A549 (cell line): ENCODE results near the gene ECPAS. TPM values are rescaled to one million over a fixed set of nuclear protein-coding genes. Genes with fewer than 3 reads are reported as not detected.

Experiments
- ATAC-seq, 2 experiments: fragments of 200-7000 bp in 1 of 2; fragments of >200 bp in 1 of 2; cut with Nextera tagmentation in 1 of 2; cut with Tn5 transposase in 1 of 2; 3 replicates each; pipeline versions ENCODE4 v1.8.0 to v1.9.1; 2018 to 2020; ENCODE audit warnings: mild to moderate bottlenecking in 1 of 2, moderate library complexity in 1 of 2
- CTCF ChIA-PET: fragments of 300-600 bp; sonication (Branson Sonifier 250); formaldehyde crosslinking; extraction: SDS; loops from one replicate; lab custom pipeline; 2021; ENCODE audit warnings: antibody characterized with exemption, inconsistent platforms; lab: Yijun Ruan, JAX
- POLR2A ChIA-PET: fragments of 350-600 bp; formaldehyde crosslinking; extraction: SDS; loops from one replicate; lab custom pipeline; 2021; ENCODE audit warnings: antibody characterized with exemption, inconsistent platforms; lab: Yijun Ruan, JAX
- DNase-seq, 2 experiments: peaks; one replicate each; pipeline versions ENCODE4 v3.0.0 to v3.0.0-alpha.2; 2011 to 2016; ENCODE audit warnings: low read depth in 1 of 2, low spot score in 1 of 2
- FAIRE-seq: peaks from 2 replicates; lab custom pipeline; 2011; peaks lifted over from hg19 to GRCh38; lab: Jason Lieb, UNC
- H3K27ac ChIP-seq, 2 experiments: fragments of >200 bp; sonication (Bioruptor Twin); formaldehyde crosslinking; 3 replicates each; pipeline ENCODE4 v1.5.1; 2016 to 2017
- H3K4me1 ChIP-seq: fragments of >200 bp; sonication (Bioruptor Twin); formaldehyde crosslinking; 3 replicates; pipeline ENCODE4 v1.6.1; 2016
- H3K4me2 ChIP-seq: fragments of >200 bp; sonication (Bioruptor Twin); formaldehyde crosslinking; 3 replicates; pipeline ENCODE4 v1.6.1; 2016
- H3K4me3 ChIP-seq: fragments of >200 bp; sonication (Bioruptor Twin); formaldehyde crosslinking; 3 replicates; pipeline ENCODE4 v1.5.1; 2016
- H3K9me3 ChIP-seq: fragments of >200 bp; sonication (Bioruptor Twin); formaldehyde crosslinking; 3 replicates; pipeline ENCODE4 v1.6.1; 2016
- CBX2 ChIP-seq: fragments of 200-600 bp; sonication (generic); IDR thresholded peaks from 2 replicates; pipeline ENCODE4 v1.6.1; 2016; ENCODE audit warnings: low read depth, mild to moderate bottlenecking, borderline replicate concordance
- EP300 ChIP-seq, 2 experiments: fragments of >200 bp; sonication (Bioruptor Twin); formaldehyde crosslinking; IDR thresholded peaks; 2 replicates in 1 of 2; 3 replicates in 1 of 2; pipeline ENCODE4 v1.6.1; 2016 to 2017
- ESRRA ChIP-seq: fragments of 150-350 bp; IDR thresholded peaks from 2 replicates; pipeline ENCODE4 v1.6.1; 2014; ENCODE audit warnings: mild to moderate bottlenecking, low read length, borderline replicate concordance
- FOSB ChIP-seq: fragments of 250-450 bp; sonication (Bioruptor Pico); IDR thresholded peaks from 2 replicates; pipeline ENCODE4 v1.5.0; 2020; ENCODE audit warnings: mild to moderate bottlenecking, moderate library complexity
- GATA3 ChIP-seq: IDR thresholded peaks from 2 replicates; pipeline ENCODE4 v1.6.1; 2012; ENCODE audit warnings: borderline replicate concordance
- HEYL ChIP-seq: fragments of 250-450 bp; sonication (Bioruptor Pico); IDR thresholded peaks from 2 replicates; pipeline ENCODE4 v1.8.0; 2021; ENCODE audit warnings: mild to moderate bottlenecking, moderate library complexity
- HOXA7 ChIP-seq: fragments of 250-450 bp; sonication (Bioruptor Pico); IDR thresholded peaks from 2 replicates; pipeline ENCODE4 v1.5.0; 2020; ENCODE audit warnings: mild to moderate bottlenecking, moderate library complexity
- HOXB13 ChIP-seq: fragments of 250-450 bp; sonication (Bioruptor Pico); IDR thresholded peaks from 2 replicates; pipeline ENCODE4 v1.5.0; 2020; ENCODE audit warnings: low read depth, mild to moderate bottlenecking, moderate library complexity
- JUNB ChIP-seq: fragments of >200 bp; sonication (Bioruptor Twin); formaldehyde crosslinking; IDR thresholded peaks from 2 replicates; pipeline ENCODE4 v1.6.1; 2016
- MYC ChIP-seq: IDR thresholded peaks from 2 replicates; pipeline ENCODE4 v1.6.1; 2012; ENCODE audit warnings: mild to moderate bottlenecking, inconsistent platforms, low read length, improper control_type of control experiment, borderline replicate concordance
- NFE2L2 ChIP-seq: fragments of 150-350 bp; conservative IDR thresholded peaks from 2 replicates; pipeline ENCODE4 v1.6.1; 2014; ENCODE audit warnings: low read length
- NPAS2 ChIP-seq: fragments of 250-450 bp; sonication (Bioruptor Pico); IDR thresholded peaks from 2 replicates; pipeline ENCODE4 v1.8.0; 2022; ENCODE audit warnings: mild to moderate bottlenecking, moderate library complexity, borderline replicate concordance
- NR3C1 ChIP-seq: fragments of >200 bp; sonication (Bioruptor Twin); formaldehyde crosslinking; IDR thresholded peaks from 3 replicates; pipeline ENCODE4 v1.6.1; 2017
- RARB ChIP-seq: fragments of 250-450 bp; sonication (Bioruptor Pico); IDR thresholded peaks from 2 replicates; pipeline ENCODE4 v1.8.0; 2021; ENCODE audit warnings: mild to moderate bottlenecking, moderate library complexity
- RFX5 ChIP-seq: fragments of 450-650 bp; IDR thresholded peaks from 2 replicates; pipeline ENCODE4 v1.7.1; 2014; ENCODE audit warnings: antibody characterized with exemption, mild to moderate bottlenecking, moderate library complexity
- SMC3 ChIP-seq: fragments of >200 bp; sonication (Bioruptor Twin); formaldehyde crosslinking; IDR thresholded peaks from 3 replicates; pipeline ENCODE4 v1.6.1; 2018; ENCODE audit warnings: inconsistent platforms
- SREBF2 ChIP-seq: fragments of 450-650 bp; IDR thresholded peaks from 2 replicates; pipeline ENCODE4 v1.6.1; 2014; ENCODE audit warnings: mild to moderate bottlenecking, moderate library complexity
- ZC3H11A ChIP-seq: fragments of 450-650 bp; IDR thresholded peaks from 2 replicates; pipeline ENCODE4 v1.6.1; 2014; ENCODE audit warnings: antibody characterized with exemption, mild to moderate bottlenecking
- ZFP36 ChIP-seq: fragments of 450-650 bp; IDR thresholded peaks from 2 replicates; pipeline ENCODE4 v1.6.1; 2014; ENCODE audit warnings: borderline replicate concordance; ENCODE audit not compliant: partially characterized antibody
- ZSCAN20 ChIP-seq: fragments of 250-450 bp; sonication (Bioruptor Pico); IDR thresholded peaks from 2 replicates; pipeline ENCODE4 v1.8.0; 2022; ENCODE audit warnings: mild to moderate bottlenecking, moderate library complexity
- WGBS: methylation state at CpG from one replicate; pipeline ENCODE4 v1.1.6; 2017; ENCODE audit errors: missing lambda C conversion rate; 5-methylcytosine and 5-hydroxymethylcytosine counted together
- polyA plus RNA-seq, 4 experiments: library from polyadenylated mRNA; depleted of rRNA in 3 of 4; stranded (reverse); fragments of >200 nt; fragmentation: RNase III in 1 of 4; extraction: RNeasy Plus Mini Kit Qiagen cat#74134 plus additional on column Dnase treatment in 1 of 4; gene quantifications; 2 replicates in 3 of 4; 3 replicates in 1 of 4; pipeline ENCODE4 v1.2.3, GENCODE V29; 2011 to 2017
- TF ChIP-seq, protein P1 (sequence below): IDR thresholded peaks from 2 replicates; pipeline ENCODE4 v1.6.1; 2012
- TF ChIP-seq, protein P2 (sequence below): fragments of 150-350 bp; IDR thresholded peaks from 2 replicates; pipeline ENCODE4 v1.6.1; 2014; ENCODE audit warnings: low read depth, mild to moderate bottlenecking, low read length
- TF ChIP-seq, protein P3 (sequence below): IDR thresholded peaks from 2 replicates; pipeline ENCODE4 v1.6.1; 2012
- TF ChIP-seq, protein P4 (sequence below): fragments of 200-600 bp; sonication (generic); IDR thresholded peaks from 2 replicates; pipeline ENCODE4 v1.6.1; 2016; ENCODE audit warnings: antibody characterized with exemption, mild to moderate bottlenecking, moderate library complexity
- TF ChIP-seq, protein P5 (sequence below): fragments of >200 bp; sonication (Bioruptor Twin); formaldehyde crosslinking; IDR thresholded peaks from 3 replicates; pipeline ENCODE4 v1.6.1; 2016

Gene ECPAS
- polyA plus RNA-seq, 2 of the 4 experiments (the other 2 are of a cell fraction), result 40.1 to 73.6 TPM

DNA sequence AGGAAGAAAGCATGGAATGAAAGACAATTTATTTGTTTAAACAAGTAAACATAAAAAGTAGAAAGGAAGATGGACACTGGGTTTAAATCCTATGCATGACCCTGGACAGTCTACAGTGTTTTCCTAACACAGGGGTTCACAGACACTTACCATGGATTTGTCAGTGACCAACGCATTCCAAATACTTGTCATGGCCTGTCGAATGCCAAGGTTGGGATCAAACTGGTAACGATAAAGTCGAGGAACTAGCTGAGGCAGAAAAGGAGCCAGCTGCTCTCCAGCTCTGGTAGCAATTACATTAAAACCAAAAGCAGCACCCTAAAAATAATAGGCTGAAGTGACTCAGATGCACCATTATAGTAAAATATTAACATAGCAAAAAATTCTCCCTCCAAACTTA lies 94.8 kb downstream of the ECPAS start:
- DNase-seq (no peak), ATAC-seq (no peak), FAIRE-seq (no peak)
- Histone ChIP-seq H3K27ac (no peak overlapping the region), H3K4me2 (no peak overlapping the region), H3K4me3 (no peak overlapping the region), H3K4me1 (no peaks in the 10 kb centered on the region), H3K9me3 (no peaks in the 10 kb centered on the region)
- POLR2A ChIA-PET, result no interaction called here
- CTCF ChIA-PET, result no interaction called here
- WGBS, result 91% methylated on average over 4 of the region's 4 CpGs
- no peak for TF ChIP-seq HOXA7 (CRISPR knock-in tag)
- TF ChIP-seq ZSCAN20 (CRISPR knock-in tag), result no peak
- TF ChIP-seq RFX5, result no peak
- TF ChIP-seq MYC, result no peak
- no peak for TF ChIP-seq NFE2L2
- no peak for TF ChIP-seq HEYL (CRISPR knock-in tag)
- TF ChIP-seq ZFP36, result no peak

DNA sequence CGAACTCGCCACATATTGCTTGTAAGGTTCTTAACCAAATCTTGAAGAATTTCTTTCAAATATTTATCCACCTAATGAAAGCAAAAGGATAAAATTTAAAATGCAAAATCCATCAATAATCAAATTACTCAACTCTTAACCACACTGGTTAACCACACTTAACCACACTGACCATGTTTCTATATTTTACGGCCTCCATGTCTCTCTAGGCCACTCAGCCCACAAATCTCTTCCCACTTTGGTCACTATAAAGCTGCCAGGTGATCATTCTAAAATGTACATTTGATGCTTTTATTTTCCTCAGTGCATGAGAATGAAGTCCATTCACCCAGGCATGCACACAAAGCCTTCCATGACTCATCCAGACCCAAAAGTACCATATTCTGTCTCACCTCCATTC lies 97.8 kb downstream of the ECPAS start:
- WGBS, result 89% methylated on average over 3 of the region's 3 CpGs
- H3K4me3 ChIP-seq, result no peak overlapping the region
- ATAC-seq (no peak), DNase-seq (no peak), FAIRE-seq (no peak)
- H3K27ac ChIP-seq, result no peak overlapping the region
- CTCF ChIA-PET, result interaction anchor here (0.6 to 1.3 kb wide), 3 partner anchors 13 to 293 kb away, joined by 3 to 4 read pairs (median 4); no protein-coding TSS in a partner anchor
- H3K4me1 ChIP-seq, result no peaks in the 10 kb centered on the region
- POLR2A ChIA-PET, result no interaction called here
- no peaks in the 10 kb centered on the region for H3K9me3 ChIP-seq
- TF ChIP-seq JUNB, result no peak
- no peak for TF ChIP-seq NR3C1
- TF ChIP-seq ZFP36, result no peak
- TF ChIP-seq, protein P1, sequence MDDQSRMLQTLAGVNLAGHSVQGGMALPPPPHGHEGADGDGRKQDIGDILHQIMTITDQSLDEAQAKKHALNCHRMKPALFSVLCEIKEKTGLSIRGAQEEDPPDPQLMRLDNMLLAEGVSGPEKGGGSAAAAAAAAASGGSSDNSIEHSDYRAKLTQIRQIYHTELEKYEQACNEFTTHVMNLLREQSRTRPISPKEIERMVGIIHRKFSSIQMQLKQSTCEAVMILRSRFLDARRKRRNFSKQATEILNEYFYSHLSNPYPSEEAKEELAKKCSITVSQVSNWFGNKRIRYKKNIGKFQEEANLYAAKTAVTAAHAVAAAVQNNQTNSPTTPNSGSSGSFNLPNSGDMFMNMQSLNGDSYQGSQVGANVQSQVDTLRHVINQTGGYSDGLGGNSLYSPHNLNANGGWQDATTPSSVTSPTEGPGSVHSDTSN, result no peak
- TF ChIP-seq SREBF2, result no peak
- TF ChIP-seq, protein P2, sequence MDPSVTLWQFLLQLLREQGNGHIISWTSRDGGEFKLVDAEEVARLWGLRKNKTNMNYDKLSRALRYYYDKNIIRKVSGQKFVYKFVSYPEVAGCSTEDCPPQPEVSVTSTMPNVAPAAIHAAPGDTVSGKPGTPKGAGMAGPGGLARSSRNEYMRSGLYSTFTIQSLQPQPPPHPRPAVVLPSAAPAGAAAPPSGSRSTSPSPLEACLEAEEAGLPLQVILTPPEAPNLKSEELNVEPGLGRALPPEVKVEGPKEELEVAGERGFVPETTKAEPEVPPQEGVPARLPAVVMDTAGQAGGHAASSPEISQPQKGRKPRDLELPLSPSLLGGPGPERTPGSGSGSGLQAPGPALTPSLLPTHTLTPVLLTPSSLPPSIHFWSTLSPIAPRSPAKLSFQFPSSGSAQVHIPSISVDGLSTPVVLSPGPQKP, result no peak
- TF ChIP-seq RFX5, result no peak
- no peak for TF ChIP-seq SMC3
- no peak for TF ChIP-seq FOSB (CRISPR knock-in tag)
- no peak for TF ChIP-seq HOXA7 (CRISPR knock-in tag)
- no peak for TF ChIP-seq CBX2
- TF ChIP-seq NPAS2 (CRISPR knock-in tag), result no peak
- no peak for TF ChIP-seq GATA3
- TF ChIP-seq, protein P3, sequence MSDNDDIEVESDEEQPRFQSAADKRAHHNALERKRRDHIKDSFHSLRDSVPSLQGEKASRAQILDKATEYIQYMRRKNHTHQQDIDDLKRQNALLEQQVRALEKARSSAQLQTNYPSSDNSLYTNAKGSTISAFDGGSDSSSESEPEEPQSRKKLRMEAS, result no peak
- TF ChIP-seq MYC, result no peak
- TF ChIP-seq EP300 (IDR thresholded peaks at IDR 0.05), result no peak
- TF ChIP-seq RARB (CRISPR knock-in tag), result no peak
- no peak for TF ChIP-seq HEYL (CRISPR knock-in tag)
- H3K4me2 ChIP-seq, result no peak overlapping the region

DNA sequence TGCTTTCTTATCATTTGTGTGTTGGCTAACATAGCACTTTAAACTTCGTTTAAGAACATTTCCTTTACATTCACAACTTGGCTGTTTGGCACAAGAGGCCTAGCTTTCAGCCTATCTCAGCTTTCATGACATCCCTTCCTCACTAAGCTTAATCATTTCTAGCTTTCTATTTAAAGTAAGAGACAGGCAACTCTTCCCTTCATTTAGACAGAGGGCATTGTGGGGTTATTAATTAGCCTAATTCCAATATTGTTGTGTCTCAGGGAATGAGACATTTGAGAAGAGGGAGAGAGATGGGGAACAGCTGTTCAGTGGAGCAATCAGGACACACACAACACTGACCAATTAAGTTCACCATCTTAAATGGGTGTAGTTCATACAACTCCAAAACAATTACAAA lies 103.2 kb downstream of the ECPAS start:
- Histone ChIP-seq H3K4me2 (no peak overlapping the region), H3K9me3 (no peaks in the 10 kb centered on the region), H3K4me3 (no peak overlapping the region), H3K4me1 (peaks cover 6% of the 10 kb centered on the region; the same call in 2 of the 3 replicates), H3K27ac (no peak overlapping the region)
- CTCF ChIA-PET, result interaction anchor here (0.6 to 1.6 kb wide), 2 partner anchors 11 to 18 kb away, joined by 3 to 4 read pairs; no protein-coding TSS in a partner anchor
- WGBS, result 89% methylated on average over 1 of the region's 1 CpG
- FAIRE-seq (no peak), ATAC-seq (no peak), DNase-seq (no peak)
- POLR2A ChIA-PET, result no interaction called here
- no peak for TF ChIP-seq HOXA7 (CRISPR knock-in tag)
- TF ChIP-seq, protein P4, sequence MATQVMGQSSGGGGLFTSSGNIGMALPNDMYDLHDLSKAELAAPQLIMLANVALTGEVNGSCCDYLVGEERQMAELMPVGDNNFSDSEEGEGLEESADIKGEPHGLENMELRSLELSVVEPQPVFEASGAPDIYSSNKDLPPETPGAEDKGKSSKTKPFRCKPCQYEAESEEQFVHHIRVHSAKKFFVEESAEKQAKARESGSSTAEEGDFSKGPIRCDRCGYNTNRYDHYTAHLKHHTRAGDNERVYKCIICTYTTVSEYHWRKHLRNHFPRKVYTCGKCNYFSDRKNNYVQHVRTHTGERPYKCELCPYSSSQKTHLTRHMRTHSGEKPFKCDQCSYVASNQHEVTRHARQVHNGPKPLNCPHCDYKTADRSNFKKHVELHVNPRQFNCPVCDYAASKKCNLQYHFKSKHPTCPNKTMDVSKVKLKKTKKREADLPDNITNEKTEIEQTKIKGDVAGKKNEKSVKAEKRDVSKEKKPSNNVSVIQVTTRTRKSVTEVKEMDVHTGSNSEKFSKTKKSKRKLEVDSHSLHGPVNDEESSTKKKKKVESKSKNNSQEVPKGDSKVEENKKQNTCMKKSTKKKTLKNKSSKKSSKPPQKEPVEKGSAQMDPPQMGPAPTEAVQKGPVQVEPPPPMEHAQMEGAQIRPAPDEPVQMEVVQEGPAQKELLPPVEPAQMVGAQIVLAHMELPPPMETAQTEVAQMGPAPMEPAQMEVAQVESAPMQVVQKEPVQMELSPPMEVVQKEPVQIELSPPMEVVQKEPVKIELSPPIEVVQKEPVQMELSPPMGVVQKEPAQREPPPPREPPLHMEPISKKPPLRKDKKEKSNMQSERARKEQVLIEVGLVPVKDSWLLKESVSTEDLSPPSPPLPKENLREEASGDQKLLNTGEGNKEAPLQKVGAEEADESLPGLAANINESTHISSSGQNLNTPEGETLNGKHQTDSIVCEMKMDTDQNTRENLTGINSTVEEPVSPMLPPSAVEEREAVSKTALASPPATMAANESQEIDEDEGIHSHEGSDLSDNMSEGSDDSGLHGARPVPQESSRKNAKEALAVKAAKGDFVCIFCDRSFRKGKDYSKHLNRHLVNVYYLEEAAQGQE, result no peak
- TF ChIP-seq ESRRA, result no peak
- TF ChIP-seq ZSCAN20 (CRISPR knock-in tag), result no peak
- TF ChIP-seq HOXB13 (CRISPR knock-in tag), result no peak
- TF ChIP-seq, protein P1, result no peak
- no peak for TF ChIP-seq NFE2L2
- no peak for TF ChIP-seq JUNB
- TF ChIP-seq RFX5, result no peak
- TF ChIP-seq, protein P5, sequence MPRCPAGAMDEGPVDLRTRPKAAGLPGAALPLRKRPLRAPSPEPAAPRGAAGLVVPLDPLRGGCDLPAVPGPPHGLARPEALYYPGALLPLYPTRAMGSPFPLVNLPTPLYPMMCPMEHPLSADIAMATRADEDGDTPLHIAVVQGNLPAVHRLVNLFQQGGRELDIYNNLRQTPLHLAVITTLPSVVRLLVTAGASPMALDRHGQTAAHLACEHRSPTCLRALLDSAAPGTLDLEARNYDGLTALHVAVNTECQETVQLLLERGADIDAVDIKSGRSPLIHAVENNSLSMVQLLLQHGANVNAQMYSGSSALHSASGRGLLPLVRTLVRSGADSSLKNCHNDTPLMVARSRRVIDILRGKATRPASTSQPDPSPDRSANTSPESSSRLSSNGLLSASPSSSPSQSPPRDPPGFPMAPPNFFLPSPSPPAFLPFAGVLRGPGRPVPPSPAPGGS, result no peak
- no peak for TF ChIP-seq ZC3H11A
